Activated naive CD8-positive, alpha-beta T cell treated with anti-CD3 and anti-CD28 coated beads for 36 hours (primary cell): ENCODE data around the gene SRCAP. TPM values are rescaled to one million over a fixed set of nuclear protein-coding genes. Genes with fewer than 3 reads are reported as not detected.
A peak's percentile ranks its signal among the peaks of the same experiment; 100 is the strongest.

ENCODE experiments used
- DNase-seq: peaks from one replicate; pipeline ENCODE4 v3.0.0; 2021
- H3K27ac Mint-ChIP-seq: one replicate; pipeline ENCODE4 v1.8.0; 2022; ENCODE audit warnings: mild to moderate bottlenecking, moderate library complexity, mixed read lengths
- H3K27me3 Mint-ChIP-seq: one replicate; pipeline ENCODE4 v1.8.0; 2022; ENCODE audit warnings: mild to moderate bottlenecking, mixed read lengths
- H3K36me3 Mint-ChIP-seq: one replicate; pipeline ENCODE4 v1.8.0; 2021; ENCODE audit warnings: mild to moderate bottlenecking, mixed read lengths
- H3K4me1 Mint-ChIP-seq: one replicate; pipeline ENCODE4 v1.8.0; 2021; ENCODE audit warnings: mixed read lengths
- H3K4me3 Mint-ChIP-seq: one replicate; pipeline ENCODE4 v1.8.0; 2022; ENCODE audit warnings: mild to moderate bottlenecking, moderate library complexity, mixed read lengths
- H3K9me3 Mint-ChIP-seq: one replicate; pipeline ENCODE4 v1.8.0; 2022; ENCODE audit warnings: mixed read lengths
- total RNA-seq, 2 experiments: library from RNA; stranded (reverse); gene quantifications; one replicate each; pipeline ENCODE4 v1.2.3, GENCODE V29; 2021

The SRCAP gene
- total RNA-seq, 2 experiments from 2014 or later = 66.1 to 72.6 TPM

DNA sequence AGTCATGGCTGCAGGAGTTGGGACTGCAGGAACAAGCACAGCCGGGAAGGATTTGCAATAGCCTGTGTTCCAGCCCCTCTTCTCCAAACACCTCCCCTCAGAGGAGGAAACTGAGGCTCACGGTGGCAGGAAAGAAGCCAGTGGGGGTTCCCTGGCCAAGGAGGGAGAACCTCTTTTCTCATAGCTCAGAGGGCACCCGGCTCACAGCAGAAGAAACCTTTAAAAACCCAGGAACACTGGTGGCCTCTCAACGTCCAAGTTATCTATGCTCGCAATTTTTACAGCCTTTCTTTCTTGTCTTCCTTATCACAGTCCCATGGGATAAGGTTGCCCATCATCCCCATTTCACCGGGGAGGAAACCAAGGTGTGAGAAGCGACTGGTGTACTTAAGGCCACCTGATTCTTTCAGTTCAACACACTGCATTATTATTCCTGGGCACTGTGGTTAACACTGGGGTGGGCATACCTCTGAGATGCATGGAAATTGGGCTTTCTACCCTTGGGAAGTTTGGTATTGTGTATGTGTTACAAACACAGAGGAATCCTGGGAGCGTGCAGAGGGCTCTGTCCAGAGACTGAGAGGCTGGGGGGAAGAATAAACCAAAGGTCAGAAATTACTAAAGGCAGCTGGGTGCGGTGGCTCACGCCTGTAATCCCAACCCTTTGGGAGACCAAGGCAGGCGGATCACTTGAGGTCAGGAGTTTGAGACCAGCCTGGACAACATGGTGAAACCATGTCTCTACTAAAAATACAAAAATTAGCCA is 88.8 kb downstream of the SRCAP start:
- Mint-ChIP-seq H3K36me3 (peaks cover 6% of the 10 kb centered on the region), H3K4me3 (peak overlapping the region; percentile 87), H3K27me3 (no peaks in the 10 kb centered on the region), H3K27ac (no peak overlapping the region), H3K9me3 (no peaks in the 10 kb centered on the region), H3K4me1 (peaks cover 20% of the 10 kb centered on the region)
- DNase-seq = no peak

Other genes starting within 250 kb of the SRCAP start
- 100 to 1,000 TPM; 233 to 235 TPM for gene ITGAL, start 226.4 kb upstream of the SRCAP start, total RNA-seq
- gene ZNF768, start 172.6 kb upstream of the SRCAP start, total RNA-seq = 10 to 100 TPM; 11.4 to 11.8 TPM
- 10 to 100 TPM; 10.9 to 11.2 TPM for gene ZNF747, start 164.3 kb upstream of the SRCAP start, total RNA-seq
- 10 to 100 TPM; 11.9 to 12.1 TPM for gene ZNF764, start 140.8 kb upstream of the SRCAP start, total RNA-seq
- 1 to 10 TPM; 7.1 to 7.6 TPM for gene ZNF688, start 127.5 kb upstream of the SRCAP start, total RNA-seq
- 1 to 10 TPM; 6.4 to 7.8 TPM for gene ZNF785, start 113.5 kb upstream of the SRCAP start, total RNA-seq
- gene ZNF689, start 88.8 kb upstream of the SRCAP start, total RNA-seq = 10 to 100 TPM; 14.8 to 15.5 TPM
- 10 to 100 TPM; 90.1 to 93.3 TPM for gene PRR14, start 48.2 kb upstream of the SRCAP start, total RNA-seq
- gene FBRS, start 40.7 kb upstream of the SRCAP start, total RNA-seq = 10 to 100 TPM; 92.8 to 94.5 TPM
- 10 to 100 TPM; 31.1 to 32.0 TPM for gene PHKG2, start 49.3 kb downstream of the SRCAP start, total RNA-seq
- gene CFAP119, start 62.9 kb downstream of the SRCAP start, total RNA-seq = 1 to 10 TPM; 3.7 to 6.4 TPM
- 100 to 1,000 TPM in 1 of 2 experiments, 10 to 100 TPM in 1; 95.2 to 107 TPM for gene RNF40, start 63.2 kb downstream of the SRCAP start, total RNA-seq
- 1 to 10 TPM; 5.4 to 5.5 TPM for gene ZNF629, start 88.0 kb downstream of the SRCAP start, total RNA-seq
- gene BCL7C, start 194.9 kb downstream of the SRCAP start, total RNA-seq = 10 to 100 TPM; 20.8 to 22.0 TPM
- under 1 TPM; 0.16 to 0.38 TPM for gene CTF1, start 197.4 kb downstream of the SRCAP start, total RNA-seq
- gene FBXL19, start 224.4 kb downstream of the SRCAP start, total RNA-seq = 10 to 100 TPM; 24.9 to 27.0 TPM
- gene ORAI3, start 249.9 kb downstream of the SRCAP start, total RNA-seq = 1 to 10 TPM; 5.4 to 5.7 TPM